AG09319 (cell line): Measurements from ENCODE around the gene SERP1.
A peak's percentile ranks its signal among the peaks of the same experiment; 100 is the strongest.
"Not testable (repeated sequence)": the region's sequence is repeated elsewhere in the genome, so short reads cannot be mapped to it uniquely, and the experiment has no call there.

ENCODE experiments used
- DNase-seq: peaks from one replicate; pipeline ENCODE4 v3.0.0-alpha.2; 2010; ENCODE audit warnings: low read depth; ENCODE audit errors: extremely low read depth
- CTCF ChIP-seq: IDR thresholded peaks from 2 replicates; pipeline ENCODE4 v1.5.1; 2011; ENCODE audit warnings: low read depth, mild to moderate bottlenecking, inconsistent platforms, low read length, moderate library complexity

The SERP1 gene

GRCh38 chr3:150503402-150504099 lies 42.7 kb downstream of the SERP1 start:
- DNase-seq, result no peak

GRCh38 chr3:150500960-150501359 lies 45.3 kb downstream of the SERP1 start:
- not testable (repeated sequence) for DNase-seq

More at GRCh38 chr3:150503402-150504099, 42.7 kb downstream of the SERP1 start:
- no peak for TF ChIP-seq CTCF

- no peak for TF ChIP-seq CTCF
- no peak for DNase-seq
Measured at GRCh38 chr3:150497956-150498355, 48.3 kb downstream of the SERP1 start.

GRCh38 chr3:150495563-150496168 lies 50.6 kb downstream of the SERP1 start:
- TF ChIP-seq CTCF, result peak; percentile 61
- peak; percentile 18 for DNase-seq

GRCh38 chr3:150495149-150495548 lies 51.1 kb downstream of the SERP1 start:
- TF ChIP-seq CTCF, result no peak
- no peak for DNase-seq

- no peak for DNase-seq
- no peak for TF ChIP-seq CTCF
Measured at GRCh38 chr3:150494411-150494977, 51.8 kb downstream of the SERP1 start.
